WTC11 (cell line): ENCODE data around the gene ADAMTS18. TPM values are rescaled to one million over a fixed set of nuclear protein-coding genes. Genes with fewer than 3 reads are reported as not detected.

Experiments
- ATAC-seq: fragments of 200-7000 bp; cut with Tn5 transposase; 2 replicates; pipeline ENCODE4 v1.10.0; 2021; ENCODE audit warnings: mild to moderate bottlenecking, moderate library complexity
- CTCF ChIA-PET: fragments of 300-600 bp; sonication (Branson Sonifier 250); formaldehyde crosslinking; loops from one replicate; lab custom pipeline; 2021; ENCODE audit warnings: antibody characterized with exemption; lab: Charles Lee
- POLR2A ChIA-PET: fragments of 350-600 bp; sonication (Branson Sonifier 250); formaldehyde crosslinking; loops from one replicate; lab custom pipeline; 2021; ENCODE audit warnings: antibody characterized with exemption; lab: Charles Lee
- DNase-seq: peaks from one replicate; pipeline ENCODE4 v3.0.0; 2021; ENCODE audit warnings: low spot score
- H3K27ac Mint-ChIP-seq: 2 replicates; pipeline ENCODE4 v1.8.0; 2021; ENCODE audit warnings: mixed read lengths
- H3K27me3 Mint-ChIP-seq: 2 replicates; pipeline ENCODE4 v1.8.0; 2021; ENCODE audit warnings: low read depth, mild to moderate bottlenecking, moderate library complexity, mixed read lengths
- H3K36me3 Mint-ChIP-seq: 2 replicates; pipeline ENCODE4 v1.8.0; 2021; ENCODE audit warnings: mixed read lengths
- H3K4me1 Mint-ChIP-seq: 2 replicates; pipeline ENCODE4 v1.8.0; 2022; ENCODE audit warnings: mixed read lengths
- H3K4me3 Mint-ChIP-seq: 2 replicates; pipeline ENCODE4 v1.8.0; 2021; ENCODE audit warnings: mild to moderate bottlenecking, moderate library complexity, mixed read lengths
- H3K9me3 Mint-ChIP-seq: 2 replicates; pipeline ENCODE4 v1.8.0; 2021; ENCODE audit warnings: mixed read lengths
- CBFB ChIP-seq: sonication (generic); formaldehyde crosslinking; IDR thresholded peaks from 2 replicates; pipeline ENCODE4 v1.8.1; 2022; ENCODE audit warnings: mild to moderate bottlenecking, low read depth, missing genetic modification reagents
- CREM ChIP-seq: sonication (generic); formaldehyde crosslinking; IDR thresholded peaks from 2 replicates; pipeline ENCODE4 v1.8.1; 2022; ENCODE audit warnings: mild to moderate bottlenecking, missing genetic modification reagents, moderate library complexity
- FOXK1 ChIP-seq: sonication (generic); formaldehyde crosslinking; IDR thresholded peaks from 2 replicates; pipeline ENCODE4 v1.8.0; 2022; ENCODE audit warnings: mild to moderate bottlenecking, moderate library complexity, missing genetic modification reagents
- FOXP1 ChIP-seq: sonication (generic); formaldehyde crosslinking; IDR thresholded peaks from 2 replicates; pipeline ENCODE4 v1.8.0; 2022; ENCODE audit warnings: missing genetic modification reagents, mild to moderate bottlenecking, moderate library complexity, borderline replicate concordance
- GTF2I ChIP-seq: fragments of 250-450 bp; sonication (Bioruptor Pico); conservative IDR thresholded peaks from 2 replicates; pipeline ENCODE4 v1.4.0; 2021; ENCODE audit warnings: mild to moderate bottlenecking
- OVOL2 ChIP-seq: fragments of 250-450 bp; sonication (Bioruptor Pico); IDR thresholded peaks from 2 replicates; pipeline ENCODE4 v1.9.0; 2021; ENCODE audit warnings: mild to moderate bottlenecking, borderline replicate concordance
- PRRX2 ChIP-seq: fragments of 250-450 bp; sonication (Bioruptor Pico); IDR thresholded peaks from 2 replicates; pipeline ENCODE4 v1.8.0; 2021; ENCODE audit warnings: mild to moderate bottlenecking
- TP53 ChIP-seq: sonication (generic); formaldehyde crosslinking; IDR thresholded peaks from 2 replicates; pipeline ENCODE4 v1.8.1; 2023; ENCODE audit warnings: mild to moderate bottlenecking, missing genetic modification reagents
- ZBTB21 ChIP-seq: sonication (generic); formaldehyde crosslinking; IDR thresholded peaks from 2 replicates; pipeline ENCODE4 v1.8.1; 2023; ENCODE audit warnings: mild to moderate bottlenecking, missing genetic modification reagents, borderline replicate concordance
- ZNF138 ChIP-seq: sonication (generic); formaldehyde crosslinking; conservative IDR thresholded peaks from 2 replicates; pipeline ENCODE4 v1.8.1; 2022; ENCODE audit warnings: mild to moderate bottlenecking, moderate library complexity, missing genetic modification reagents
- ZNF396 ChIP-seq: fragments of 250-450 bp; sonication (Bioruptor Pico); IDR thresholded peaks from 2 replicates; pipeline ENCODE4 v1.8.0; 2021; ENCODE audit warnings: mild to moderate bottlenecking, moderate library complexity, borderline replicate concordance
- ZNF416 ChIP-seq: fragments of 250-450 bp; sonication (Bioruptor Pico); IDR thresholded peaks from 2 replicates; pipeline ENCODE4 v1.9.0; 2021; ENCODE audit warnings: mild to moderate bottlenecking, inconsistent platforms
- ZNF423 ChIP-seq: fragments of 250-450 bp; sonication (Bioruptor Pico); IDR thresholded peaks from 2 replicates; pipeline ENCODE4 v2.1.2; 2022; ENCODE audit warnings: mild to moderate bottlenecking, moderate library complexity
- total RNA-seq: library from RNA; stranded (reverse); gene quantifications from 3 replicates; pipeline ENCODE4 v1.2.3, GENCODE V29; 2021
- TF ChIP-seq, protein P1 (sequence below): sonication (generic); formaldehyde crosslinking; IDR thresholded peaks from 2 replicates; pipeline ENCODE4 v1.8.1; 2022; ENCODE audit warnings: low read depth, mild to moderate bottlenecking, moderate library complexity, missing genetic modification reagents, borderline replicate concordance
- TF ChIP-seq, protein P2 (sequence below): fragments of 250-450 bp; sonication (Bioruptor Pico); IDR thresholded peaks from 2 replicates; pipeline ENCODE4 v1.9.0; 2021; ENCODE audit warnings: moderate library complexity, mild to moderate bottlenecking, inconsistent platforms, borderline replicate concordance
- TF ChIP-seq, protein P3 (sequence below): sonication (generic); formaldehyde crosslinking; IDR thresholded peaks from 2 replicates; pipeline ENCODE4 v1.8.1; 2022; ENCODE audit warnings: mild to moderate bottlenecking, missing genetic modification reagents, moderate library complexity, borderline replicate concordance
- TF ChIP-seq, protein P4 (sequence below): fragments of 250-450 bp; sonication (Bioruptor Pico); conservative IDR thresholded peaks from 2 replicates; pipeline ENCODE4 v1.9.0; 2021; ENCODE audit warnings: mild to moderate bottlenecking
- TF ChIP-seq, protein P5 (sequence below): sonication (generic); formaldehyde crosslinking; IDR thresholded peaks from 2 replicates; pipeline ENCODE4 v1.8.1; 2023; ENCODE audit warnings: mild to moderate bottlenecking, missing genetic modification reagents, moderate library complexity
- TF ChIP-seq, protein P6 (sequence below): sonication (generic); formaldehyde crosslinking; IDR thresholded peaks from 2 replicates; pipeline ENCODE4 v1.8.0; 2023; ENCODE audit warnings: mild to moderate bottlenecking, missing genetic modification reagents
- TF ChIP-seq, protein P7 (sequence below): sonication (generic); formaldehyde crosslinking; IDR thresholded peaks from 2 replicates; pipeline ENCODE4 v1.8.1; 2023; ENCODE audit warnings: mild to moderate bottlenecking, moderate library complexity, missing genetic modification reagents

The ADAMTS18 gene
- total RNA-seq, 1 experiment from 2014 or later, result 0.17 TPM

DNA sequence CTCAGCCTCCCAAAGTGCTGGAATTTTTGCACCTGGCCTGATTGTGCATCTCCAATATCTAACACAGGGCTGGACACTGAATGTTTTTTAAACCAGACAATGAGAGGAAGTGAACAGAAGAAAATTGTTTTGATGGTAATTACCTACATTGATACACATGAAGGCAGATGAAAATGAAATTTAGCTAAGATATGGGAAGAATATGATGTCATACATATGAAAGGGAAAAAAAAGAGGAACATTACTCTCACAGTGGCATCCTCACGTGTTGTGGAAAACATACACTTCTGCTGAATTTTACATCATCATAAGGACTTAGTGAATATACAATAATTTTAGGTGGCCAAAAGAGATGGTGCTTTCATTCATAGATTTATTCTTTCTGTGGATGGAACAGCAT is 124.0 kb downstream of the ADAMTS18 start:
- Mint-ChIP-seq H3K36me3 (no peaks in the 10 kb centered on the region), H3K9me3 (no peaks in the 10 kb centered on the region), H3K4me3 (no peak overlapping the region), H3K4me1 (no peaks in the 10 kb centered on the region), H3K27ac (no peak overlapping the region), H3K27me3 (no peaks in the 10 kb centered on the region)
- ATAC-seq (no peak), DNase-seq (no peak)
- TF ChIP-seq ZNF416 (no peak), FOXP1 (CRISPR knock-in tag) (no peak), ZBTB21 (CRISPR knock-in tag) (no peak), PRRX2 (CRISPR knock-in tag) (no peak), FOXK1 (CRISPR knock-in tag) (no peak), CBFB (CRISPR knock-in tag) (no peak), GTF2I (CRISPR knock-in tag) (no peak), CREM (CRISPR knock-in tag) (no peak), ZNF138 (CRISPR knock-in tag) (no peak), TP53 (CRISPR knock-in tag) (no peak), ZNF396 (CRISPR knock-in tag) (no peak), ZNF423 (no peak), OVOL2 (CRISPR knock-in tag) (no peak)
- TF ChIP-seq, protein P1, sequence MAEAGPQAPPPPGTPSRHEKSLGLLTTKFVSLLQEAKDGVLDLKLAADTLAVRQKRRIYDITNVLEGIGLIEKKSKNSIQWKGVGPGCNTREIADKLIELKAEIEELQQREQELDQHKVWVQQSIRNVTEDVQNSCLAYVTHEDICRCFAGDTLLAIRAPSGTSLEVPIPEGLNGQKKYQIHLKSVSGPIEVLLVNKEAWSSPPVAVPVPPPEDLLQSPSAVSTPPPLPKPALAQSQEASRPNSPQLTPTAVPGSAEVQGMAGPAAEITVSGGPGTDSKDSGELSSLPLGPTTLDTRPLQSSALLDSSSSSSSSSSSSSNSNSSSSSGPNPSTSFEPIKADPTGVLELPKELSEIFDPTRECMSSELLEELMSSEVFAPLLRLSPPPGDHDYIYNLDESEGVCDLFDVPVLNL (CRISPR knock-in tag), result no peak
- TF ChIP-seq, protein P2, sequence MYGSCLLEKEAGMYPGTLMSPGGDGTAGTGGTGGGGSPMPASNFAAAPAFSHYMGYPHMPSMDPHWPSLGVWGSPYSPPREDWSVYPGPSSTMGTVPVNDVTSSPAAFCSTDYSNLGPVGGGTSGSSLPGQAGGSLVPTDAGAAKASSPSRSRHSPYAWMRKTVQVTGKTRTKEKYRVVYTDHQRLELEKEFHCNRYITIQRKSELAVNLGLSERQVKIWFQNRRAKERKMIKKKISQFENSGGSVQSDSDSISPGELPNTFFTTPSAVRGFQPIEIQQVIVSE (CRISPR knock-in tag), result no peak
- TF ChIP-seq, protein P3, sequence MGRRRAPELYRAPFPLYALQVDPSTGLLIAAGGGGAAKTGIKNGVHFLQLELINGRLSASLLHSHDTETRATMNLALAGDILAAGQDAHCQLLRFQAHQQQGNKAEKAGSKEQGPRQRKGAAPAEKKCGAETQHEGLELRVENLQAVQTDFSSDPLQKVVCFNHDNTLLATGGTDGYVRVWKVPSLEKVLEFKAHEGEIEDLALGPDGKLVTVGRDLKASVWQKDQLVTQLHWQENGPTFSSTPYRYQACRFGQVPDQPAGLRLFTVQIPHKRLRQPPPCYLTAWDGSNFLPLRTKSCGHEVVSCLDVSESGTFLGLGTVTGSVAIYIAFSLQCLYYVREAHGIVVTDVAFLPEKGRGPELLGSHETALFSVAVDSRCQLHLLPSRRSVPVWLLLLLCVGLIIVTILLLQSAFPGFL, result no peak
- TF ChIP-seq, protein P4, sequence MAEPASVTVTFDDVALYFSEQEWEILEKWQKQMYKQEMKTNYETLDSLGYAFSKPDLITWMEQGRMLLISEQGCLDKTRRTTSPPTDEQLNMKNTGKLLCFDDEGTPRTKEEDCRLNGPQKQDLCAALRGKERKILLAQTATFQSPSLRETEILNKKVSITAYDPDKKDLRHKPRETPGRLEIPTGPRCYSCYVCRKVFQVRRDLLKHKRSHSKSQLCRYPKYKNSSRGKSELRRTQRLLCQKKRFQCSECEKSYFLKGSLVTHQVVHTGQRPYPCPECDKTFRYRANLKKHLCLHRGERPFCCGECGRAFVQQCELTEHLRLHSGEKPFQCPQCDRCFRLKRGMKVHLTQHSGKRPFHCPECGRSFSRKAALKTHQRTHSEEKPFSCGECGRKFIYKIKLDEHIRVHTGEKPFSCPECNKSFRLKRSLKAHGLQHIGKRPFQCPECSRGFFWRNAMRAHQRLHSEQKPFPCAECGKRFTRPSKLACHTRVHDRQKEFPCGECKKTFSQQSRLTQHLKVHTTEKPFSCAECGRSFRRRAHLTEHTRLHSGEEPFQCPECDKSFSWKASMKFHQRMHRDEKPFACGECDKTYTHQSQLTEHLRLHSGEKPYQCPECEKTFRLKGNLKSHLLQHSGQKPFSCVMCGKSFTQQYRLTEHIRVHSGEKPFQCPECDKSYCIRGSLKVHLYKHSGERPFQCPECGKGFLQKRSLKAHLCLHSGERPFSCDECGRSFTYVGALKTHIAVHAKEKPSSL, result no peak
- TF ChIP-seq, protein P5, sequence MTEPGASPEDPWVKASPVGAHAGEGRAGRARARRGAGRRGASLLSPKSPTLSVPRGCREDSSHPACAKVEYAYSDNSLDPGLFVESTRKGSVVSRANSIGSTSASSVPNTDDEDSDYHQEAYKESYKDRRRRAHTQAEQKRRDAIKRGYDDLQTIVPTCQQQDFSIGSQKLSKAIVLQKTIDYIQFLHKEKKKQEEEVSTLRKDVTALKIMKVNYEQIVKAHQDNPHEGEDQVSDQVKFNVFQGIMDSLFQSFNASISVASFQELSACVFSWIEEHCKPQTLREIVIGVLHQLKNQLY (CRISPR knock-in tag), result no peak
- TF ChIP-seq, protein P6, sequence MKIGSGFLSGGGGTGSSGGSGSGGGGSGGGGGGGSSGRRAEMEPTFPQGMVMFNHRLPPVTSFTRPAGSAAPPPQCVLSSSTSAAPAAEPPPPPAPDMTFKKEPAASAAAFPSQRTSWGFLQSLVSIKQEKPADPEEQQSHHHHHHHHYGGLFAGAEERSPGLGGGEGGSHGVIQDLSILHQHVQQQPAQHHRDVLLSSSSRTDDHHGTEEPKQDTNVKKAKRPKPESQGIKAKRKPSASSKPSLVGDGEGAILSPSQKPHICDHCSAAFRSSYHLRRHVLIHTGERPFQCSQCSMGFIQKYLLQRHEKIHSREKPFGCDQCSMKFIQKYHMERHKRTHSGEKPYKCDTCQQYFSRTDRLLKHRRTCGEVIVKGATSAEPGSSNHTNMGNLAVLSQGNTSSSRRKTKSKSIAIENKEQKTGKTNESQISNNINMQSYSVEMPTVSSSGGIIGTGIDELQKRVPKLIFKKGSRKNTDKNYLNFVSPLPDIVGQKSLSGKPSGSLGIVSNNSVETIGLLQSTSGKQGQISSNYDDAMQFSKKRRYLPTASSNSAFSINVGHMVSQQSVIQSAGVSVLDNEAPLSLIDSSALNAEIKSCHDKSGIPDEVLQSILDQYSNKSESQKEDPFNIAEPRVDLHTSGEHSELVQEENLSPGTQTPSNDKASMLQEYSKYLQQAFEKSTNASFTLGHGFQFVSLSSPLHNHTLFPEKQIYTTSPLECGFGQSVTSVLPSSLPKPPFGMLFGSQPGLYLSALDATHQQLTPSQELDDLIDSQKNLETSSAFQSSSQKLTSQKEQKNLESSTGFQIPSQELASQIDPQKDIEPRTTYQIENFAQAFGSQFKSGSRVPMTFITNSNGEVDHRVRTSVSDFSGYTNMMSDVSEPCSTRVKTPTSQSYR (CRISPR knock-in tag), result no peak
- TF ChIP-seq, protein P7, sequence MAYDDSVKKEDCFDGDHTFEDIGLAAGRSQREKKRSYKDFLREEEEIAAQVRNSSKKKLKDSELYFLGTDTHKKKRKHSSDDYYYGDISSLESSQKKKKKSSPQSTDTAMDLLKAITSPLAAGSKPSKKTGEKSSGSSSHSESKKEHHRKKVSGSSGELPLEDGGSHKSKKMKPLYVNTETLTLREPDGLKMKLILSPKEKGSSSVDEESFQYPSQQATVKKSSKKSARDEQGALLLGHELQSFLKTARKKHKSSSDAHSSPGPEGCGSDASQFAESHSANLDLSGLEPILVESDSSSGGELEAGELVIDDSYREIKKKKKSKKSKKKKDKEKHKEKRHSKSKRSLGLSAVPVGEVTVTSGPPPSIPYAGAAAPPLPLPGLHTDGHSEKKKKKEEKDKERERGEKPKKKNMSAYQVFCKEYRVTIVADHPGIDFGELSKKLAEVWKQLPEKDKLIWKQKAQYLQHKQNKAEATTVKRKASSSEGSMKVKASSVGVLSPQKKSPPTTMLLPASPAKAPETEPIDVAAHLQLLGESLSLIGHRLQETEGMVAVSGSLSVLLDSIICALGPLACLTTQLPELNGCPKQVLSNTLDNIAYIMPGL (CRISPR knock-in tag), result no peak
- ChIA-PET POLR2A (no interaction called here), CTCF (no interaction called here)
